Esophagus muscularis mucosa (tissue), 4 donors: ENCODE results near the gene DLG5.

Source experiments
- CTCF ChIP-seq, 3 experiments: fragments of 200-600 bp in 2 of 3; fragments of 450-650 bp in 1 of 3; sonication (generic) in 2 of 3; IDR thresholded peaks; one replicate each; pipeline ENCODE4 v1.5.1; 2017 to 2019; ENCODE audit warnings: antibody characterized with exemption in 3 of 3, mild to moderate bottlenecking in 2 of 3, moderate library complexity in 1 of 3
- EP300 ChIP-seq: sonication (generic); formaldehyde crosslinking; IDR thresholded peaks from one replicate; pipeline ENCODE4 v1.6.1; 2017; ENCODE audit warnings: antibody characterized with exemption
- POLR2A ChIP-seq: fragments of 450-650 bp; IDR thresholded peaks from one replicate; pipeline ENCODE4 v1.6.1; 2017; ENCODE audit warnings: antibody characterized with exemption, moderate library complexity, mild to moderate bottlenecking, low read depth

- TF ChIP-seq CTCF (IDR thresholded peaks at IDR 0.05), result no peak
- no peak for TF ChIP-seq POLR2A
- no peak for TF ChIP-seq EP300
These were observed 53.5 kb downstream of the DLG5 start for GRCh38 chr10:77872947-77873535.
